GM18858 (cell line): ENCODE results near the gene TNC.

ENCODE experiments used
- ATAC-seq: cut with Tn5 transposase; IDR thresholded peaks from one replicate; pipeline ENCODE4 v1.9.1; 2021; ENCODE audit not compliant: unreplicated experiment

The TNC gene

GRCh38 chr9:115104908-115105307 is 13.0 kb downstream of the TNC start:
- no peak for ATAC-seq

- no peak for ATAC-seq
Observed at GRCh38 chr9:115103746-115104477, 14.0 kb downstream of the TNC start.

- no peak for ATAC-seq
Observed at GRCh38 chr9:115099901-115100300, 18.1 kb downstream of the TNC start.

- ATAC-seq: no peak
Observed at GRCh38 chr9:115098226-115098965, 19.6 kb downstream of the TNC start.

DNA sequence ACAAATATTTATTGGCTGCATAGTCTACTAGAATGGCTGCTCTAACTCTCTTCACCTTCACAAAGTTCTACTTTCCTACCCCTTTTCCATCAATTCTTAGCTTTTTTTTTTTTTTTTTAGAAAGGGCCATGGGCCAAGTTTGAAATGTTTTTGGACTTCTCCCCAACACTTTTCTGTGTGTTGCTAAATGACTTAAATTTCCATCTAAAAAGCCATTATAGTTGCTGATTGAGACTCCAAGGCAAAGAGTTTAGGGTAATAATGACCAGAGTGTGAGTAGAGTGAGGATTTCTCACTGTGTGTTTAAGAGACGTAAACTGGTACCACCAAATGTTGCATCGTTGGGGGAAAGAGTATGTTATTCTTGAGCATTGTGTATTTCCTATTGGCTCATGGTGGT is 24.4 kb downstream of the TNC start:
- ATAC-seq: no peak

DNA sequence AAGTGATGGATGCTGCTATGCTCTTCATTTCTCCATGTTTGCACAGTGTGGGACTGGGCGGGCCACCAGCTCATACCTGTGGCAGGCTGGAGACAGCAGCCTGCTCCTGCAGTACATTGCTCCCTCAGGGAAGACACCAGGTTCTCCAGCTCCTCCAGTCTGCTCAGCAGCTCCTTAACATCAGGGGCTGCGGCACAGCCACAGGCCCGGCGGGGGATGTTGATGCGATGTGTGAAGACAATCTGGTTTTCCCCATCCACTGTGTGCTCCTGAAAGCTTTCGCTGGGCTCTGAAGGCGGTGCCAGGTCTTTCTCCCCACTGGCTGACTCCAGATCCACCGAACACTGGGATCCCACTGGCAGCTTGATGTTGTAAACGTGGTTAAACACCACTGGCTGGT is 27.5 kb downstream of the TNC start:
- ATAC-seq: no peak

- ATAC-seq: no peak
Observed at GRCh38 chr9:115088860-115089259, 29.1 kb downstream of the TNC start.

DNA sequence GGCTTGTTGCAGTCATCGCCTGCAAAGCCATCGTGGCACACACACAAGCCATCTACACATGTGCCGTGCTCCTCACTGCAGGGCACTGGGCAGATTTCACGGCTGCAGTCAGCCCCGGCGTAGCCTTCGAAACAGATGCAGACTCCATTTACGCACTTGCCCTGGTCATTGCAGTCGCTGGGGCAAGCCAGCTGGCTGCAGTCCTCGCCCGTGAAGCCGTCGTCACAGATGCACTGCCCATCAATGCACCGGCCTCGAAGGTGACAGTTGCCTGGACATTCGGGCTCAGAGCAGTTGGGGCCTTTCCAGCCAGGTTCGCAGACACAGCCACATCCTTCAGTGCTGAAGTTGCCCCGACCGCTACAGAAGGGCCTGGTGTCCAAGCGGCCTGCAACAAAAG is 31.1 kb downstream of the TNC start:
- ATAC-seq: no peak

DNA sequence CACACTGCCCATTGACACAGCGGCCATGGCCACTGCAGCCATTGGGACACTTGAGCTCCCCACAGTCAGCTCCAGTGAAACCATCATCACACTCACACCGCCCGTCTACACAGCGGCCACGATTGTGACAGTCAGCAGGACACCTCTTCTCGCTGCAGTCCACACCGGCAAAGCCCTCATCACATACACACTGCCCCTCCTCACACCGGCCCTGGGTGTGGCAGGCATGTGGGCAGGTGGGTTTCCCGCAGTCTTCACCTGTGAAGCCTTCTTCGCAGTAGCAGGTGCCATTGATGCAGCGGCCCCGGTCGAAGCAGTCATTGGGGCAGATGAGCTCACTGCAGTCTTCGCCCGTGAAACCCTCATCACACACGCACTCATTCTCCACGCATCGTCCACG is 31.5 kb downstream of the TNC start:
- ATAC-seq: no peak

DNA sequence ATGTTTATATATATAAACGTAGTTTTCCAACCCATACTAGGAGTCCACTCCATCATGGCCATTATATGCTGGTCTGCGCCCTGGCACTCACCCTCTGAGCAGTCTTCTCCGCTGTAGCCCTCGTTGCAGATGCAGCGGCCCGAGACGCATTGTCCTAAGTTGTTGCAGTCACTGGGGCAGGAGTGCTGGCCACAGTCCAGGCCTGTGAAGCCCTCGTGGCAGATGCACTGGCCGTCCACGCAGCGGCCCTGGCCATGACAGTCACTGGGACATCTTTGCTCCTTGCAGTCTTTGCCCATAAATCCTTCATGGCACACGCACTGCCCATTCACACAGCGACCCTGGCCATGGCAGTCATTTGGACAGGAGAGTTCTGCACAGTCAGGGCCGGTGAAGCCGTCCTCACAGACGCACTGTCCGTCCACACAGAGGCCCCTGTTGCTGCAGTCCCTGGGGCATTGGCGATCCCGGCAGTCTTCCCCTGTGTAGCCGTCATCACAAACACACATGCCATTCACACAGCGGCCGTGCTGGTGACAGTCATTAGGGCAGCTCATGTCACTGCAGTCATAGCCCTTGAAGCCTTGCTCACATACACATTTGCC is 32.1 kb downstream of the TNC start:
- no peak for ATAC-seq

DNA sequence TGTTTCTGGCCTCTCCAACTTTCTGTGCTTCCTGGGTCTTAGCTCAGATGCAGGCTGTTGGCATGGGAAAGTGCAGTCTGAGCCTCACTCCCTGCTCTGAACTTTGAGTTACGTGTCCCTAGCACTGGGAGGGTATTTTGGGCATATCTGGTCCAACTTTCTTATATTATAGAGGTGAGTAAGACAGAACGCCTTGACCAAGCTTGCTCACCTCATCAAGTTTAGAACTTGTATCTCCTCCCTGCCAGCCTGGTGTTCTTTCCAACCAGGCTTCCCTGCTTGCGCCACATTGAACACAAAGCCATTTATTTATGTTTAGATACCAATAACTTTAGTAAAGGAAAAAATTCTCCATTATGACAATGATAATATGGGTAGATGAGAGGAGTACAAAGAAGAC is 33.2 kb downstream of the TNC start:
- ATAC-seq: no peak

- ATAC-seq: no peak
Observed at GRCh38 chr9:115084157-115084556, 33.8 kb downstream of the TNC start.

GRCh38 chr9:115080242-115080641 is 37.7 kb downstream of the TNC start:
- no peak for ATAC-seq

DNA sequence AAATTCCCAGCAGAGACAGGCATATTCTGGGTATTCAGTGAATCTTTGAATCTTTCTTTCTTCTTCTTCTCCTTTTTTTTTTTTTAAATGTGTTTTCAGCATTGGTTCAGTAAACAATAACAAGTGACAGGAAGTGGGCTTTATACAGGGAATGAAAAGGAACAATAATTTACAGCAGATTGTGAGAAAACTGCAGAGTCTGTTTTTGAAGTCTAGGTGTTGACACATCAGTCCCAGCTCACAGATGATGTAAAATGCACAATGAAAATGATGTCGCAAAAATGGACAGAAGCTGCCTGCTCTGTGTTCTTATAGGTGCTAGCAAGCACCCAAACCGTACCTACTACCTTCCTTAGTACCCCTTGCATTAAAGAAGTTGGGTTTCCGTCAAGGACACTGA is 38.8 kb downstream of the TNC start:
- ATAC-seq: no peak

GRCh38 chr9:115073456-115073855 is 44.5 kb downstream of the TNC start:
- no peak for ATAC-seq

GRCh38 chr9:115071176-115071575 is 46.8 kb downstream of the TNC start:
- no peak for ATAC-seq

DNA sequence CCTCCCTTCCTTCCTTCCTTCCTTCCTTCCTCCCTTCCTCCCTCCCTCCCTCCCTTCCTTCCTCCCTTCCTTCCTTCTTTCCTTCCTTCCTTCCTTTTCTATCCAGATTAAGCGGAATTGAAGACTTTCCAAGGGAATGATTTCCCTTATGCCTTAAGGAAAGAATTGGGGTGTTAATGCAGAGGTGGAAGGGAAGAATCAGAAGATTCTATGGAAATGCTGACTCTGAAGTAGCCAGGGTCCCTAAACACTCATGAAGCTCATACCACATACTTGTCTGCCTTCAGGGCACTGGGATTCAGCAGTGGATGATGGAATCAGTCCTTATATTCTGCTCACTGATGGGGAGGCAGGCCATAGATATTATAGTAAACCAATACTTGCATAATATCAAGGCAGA is 48.2 kb downstream of the TNC start:
- no peak for ATAC-seq

GRCh38 chr9:115069302-115069701 is 48.7 kb downstream of the TNC start:
- no peak for ATAC-seq

- no peak for ATAC-seq
Observed at GRCh38 chr9:115068031-115068430, 49.9 kb downstream of the TNC start.

DNA sequence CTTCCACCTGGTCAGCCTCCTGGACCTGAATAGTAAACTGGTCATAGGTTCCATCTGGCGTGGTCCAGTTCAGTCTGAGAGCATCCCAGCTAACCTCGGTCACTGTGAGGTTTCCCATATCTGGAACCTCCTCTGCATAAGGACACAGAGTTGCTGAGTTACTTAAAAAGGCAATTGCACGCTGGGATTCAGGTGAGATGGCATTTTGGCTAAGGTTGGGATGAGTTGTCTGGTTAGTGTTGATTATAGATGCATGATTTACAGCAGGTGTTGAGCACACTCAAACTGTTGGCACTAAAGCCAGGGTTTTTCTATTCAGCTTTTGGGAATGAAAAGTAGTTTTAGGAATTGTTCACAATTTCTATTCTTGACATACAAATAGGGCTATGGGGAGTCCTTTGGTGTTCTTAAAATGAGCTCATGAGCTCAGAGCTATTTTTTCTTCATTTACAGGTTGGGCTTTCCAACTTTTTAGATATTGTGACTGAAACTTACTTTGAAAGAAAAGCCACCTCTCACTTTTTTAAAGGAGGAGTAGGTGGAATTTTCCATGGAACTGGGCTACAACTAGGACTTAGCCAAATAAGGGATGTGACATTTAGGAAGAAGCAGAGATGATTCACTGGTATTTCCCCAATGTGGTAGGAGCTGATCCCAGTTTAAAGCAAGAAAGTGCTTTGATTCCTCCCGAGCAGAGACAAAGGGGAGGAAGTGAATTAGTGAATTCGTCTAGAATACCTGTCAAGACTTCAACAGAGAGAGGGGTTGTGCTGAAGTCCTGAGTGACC is 54.7 kb downstream of the TNC start:
- ATAC-seq: no peak

DNA sequence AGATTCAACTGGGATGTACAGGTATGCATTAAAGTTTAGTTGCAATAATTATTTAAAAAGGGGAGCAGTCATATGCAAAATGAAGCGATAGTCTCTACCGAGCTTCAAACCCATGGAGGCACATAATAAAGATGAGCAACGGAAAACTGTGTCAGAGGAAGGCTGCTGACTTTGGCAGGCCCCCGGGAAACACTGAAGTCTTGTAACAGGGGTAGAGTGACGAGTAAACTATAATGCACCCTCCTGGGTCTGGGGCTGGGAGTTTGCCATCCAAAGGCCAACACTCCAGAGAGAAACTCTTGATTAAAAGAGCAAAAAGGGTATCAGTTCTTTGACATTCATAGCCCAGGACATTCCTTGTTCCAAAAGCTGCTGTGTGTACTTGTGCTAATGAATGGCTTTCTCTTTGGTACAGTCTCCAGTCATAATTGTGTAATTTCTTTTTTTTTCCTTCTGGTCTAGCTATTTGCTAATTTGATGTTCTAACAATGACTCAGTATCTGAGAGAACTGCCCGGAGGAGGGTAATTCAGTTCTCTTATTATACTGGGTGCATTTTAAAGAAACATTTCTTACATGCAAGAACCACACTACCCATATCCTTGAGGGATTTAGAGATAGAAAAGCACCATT is 59.2 kb downstream of the TNC start:
- no peak for ATAC-seq
